GM19240 (cell line): ENCODE measurements around the gene CHST11.
"Not testable (repeated sequence)": the region's sequence is repeated elsewhere in the genome, so short reads cannot be mapped to it uniquely, and the experiment has no call there.

Experiments used
- DNase-seq: peaks from one replicate; pipeline ENCODE4 v3.0.0; 2011; ENCODE audit warnings: low spot score; ENCODE audit not compliant: insufficient read length

The CHST11 gene

GRCh38 chr12:104790296-104791125, 333.8 kb downstream of the CHST11 start:
- no peak for DNase-seq

GRCh38 chr12:104792570-104792969, 335.8 kb downstream of the CHST11 start:
- DNase-seq, result no peak

GRCh38 chr12:104793285-104793684, 336.5 kb downstream of the CHST11 start:
- no peak for DNase-seq

- no peak for DNase-seq
Observed at GRCh38 chr12:104793968-104794367, 337.2 kb downstream of the CHST11 start.

GRCh38 chr12:104796475-104796862, 339.7 kb downstream of the CHST11 start:
- DNase-seq, result no peak

GRCh38 chr12:104799458-104799857, 342.7 kb downstream of the CHST11 start:
- no peak for DNase-seq

GRCh38 chr12:104801005-104801404, 344.3 kb downstream of the CHST11 start:
- no peak for DNase-seq

GRCh38 chr12:104801427-104801826, 344.7 kb downstream of the CHST11 start:
- no peak for DNase-seq

- no peak for DNase-seq
Observed at GRCh38 chr12:104802208-104802607, 345.5 kb downstream of the CHST11 start.

- DNase-seq, result no peak
Observed at GRCh38 chr12:104805186-104805585, 348.4 kb downstream of the CHST11 start.

GRCh38 chr12:104806194-104806593, 349.4 kb downstream of the CHST11 start:
- DNase-seq, result not testable (repeated sequence)

- DNase-seq, result no peak
Observed at GRCh38 chr12:104809251-104809650, 352.5 kb downstream of the CHST11 start.

GRCh38 chr12:104809706-104810385, 353.1 kb downstream of the CHST11 start:
- no peak for DNase-seq
